GM18868 (cell line): ENCODE results near the gene KCNG2.

Experiments
- ATAC-seq: cut with Tn5 transposase; IDR thresholded peaks from one replicate; pipeline ENCODE4 v1.9.1; 2021; ENCODE audit warnings: mild to moderate bottlenecking, moderate library complexity; ENCODE audit not compliant: unreplicated experiment

KCNG2 gene

DNA sequence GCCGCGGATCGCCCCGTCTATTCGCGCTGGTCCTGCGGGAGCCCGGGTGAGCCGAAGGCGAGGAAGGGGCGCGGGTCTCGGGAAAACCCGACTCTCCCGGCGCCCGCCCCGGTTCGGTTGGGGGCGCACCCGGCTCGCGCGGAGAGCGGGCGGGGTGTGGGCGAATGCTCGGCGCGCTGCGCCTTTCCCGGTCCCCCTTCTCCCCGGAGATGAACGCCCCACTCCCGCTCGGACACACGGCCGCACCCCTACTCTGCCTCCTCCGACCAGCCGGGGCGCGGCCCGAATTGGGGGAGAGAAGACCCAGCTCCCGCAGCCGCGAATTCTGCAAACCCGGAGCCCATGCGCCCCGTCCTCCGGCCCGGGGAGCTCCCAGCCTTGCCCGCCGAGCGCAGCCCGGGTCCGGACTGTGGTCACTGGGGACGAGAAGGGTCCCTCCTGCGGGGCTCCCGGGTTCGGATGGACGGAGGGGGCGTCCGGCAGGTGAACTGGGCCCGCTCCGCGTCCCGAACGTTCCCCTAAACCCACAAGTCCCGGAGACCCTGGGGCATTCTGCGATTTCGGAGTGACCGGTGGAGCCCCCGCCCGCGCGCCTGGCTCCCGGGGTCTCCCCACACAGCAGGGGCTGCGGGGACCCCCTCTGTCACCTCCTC lies 734 bp downstream of the KCNG2 start:
- no peak for ATAC-seq

DNA sequence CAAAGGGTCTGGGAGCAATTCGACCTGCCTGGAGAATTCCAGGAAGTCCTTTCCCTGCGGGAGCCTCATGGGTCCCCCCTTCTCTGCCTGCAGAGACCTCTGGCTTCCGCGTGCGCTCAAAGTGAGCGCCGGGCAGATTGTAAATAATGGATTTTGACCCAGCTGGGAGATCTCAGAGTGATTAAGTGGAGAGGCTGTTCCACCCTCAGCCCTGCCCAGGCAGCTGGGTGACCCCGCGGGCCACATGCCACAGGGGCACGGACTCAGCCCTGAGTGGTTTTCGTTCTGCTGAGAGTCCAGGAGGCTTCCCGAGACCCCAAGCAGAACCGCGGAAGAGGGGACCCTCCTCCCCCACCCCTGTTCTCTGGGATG lies 1.2 kb downstream of the KCNG2 start:
- ATAC-seq, result no peak

- ATAC-seq, result peak; percentile 38
Observed at GRCh38 chr18:79799619-79800370, 2.1 kb downstream of the KCNG2 start.

DNA sequence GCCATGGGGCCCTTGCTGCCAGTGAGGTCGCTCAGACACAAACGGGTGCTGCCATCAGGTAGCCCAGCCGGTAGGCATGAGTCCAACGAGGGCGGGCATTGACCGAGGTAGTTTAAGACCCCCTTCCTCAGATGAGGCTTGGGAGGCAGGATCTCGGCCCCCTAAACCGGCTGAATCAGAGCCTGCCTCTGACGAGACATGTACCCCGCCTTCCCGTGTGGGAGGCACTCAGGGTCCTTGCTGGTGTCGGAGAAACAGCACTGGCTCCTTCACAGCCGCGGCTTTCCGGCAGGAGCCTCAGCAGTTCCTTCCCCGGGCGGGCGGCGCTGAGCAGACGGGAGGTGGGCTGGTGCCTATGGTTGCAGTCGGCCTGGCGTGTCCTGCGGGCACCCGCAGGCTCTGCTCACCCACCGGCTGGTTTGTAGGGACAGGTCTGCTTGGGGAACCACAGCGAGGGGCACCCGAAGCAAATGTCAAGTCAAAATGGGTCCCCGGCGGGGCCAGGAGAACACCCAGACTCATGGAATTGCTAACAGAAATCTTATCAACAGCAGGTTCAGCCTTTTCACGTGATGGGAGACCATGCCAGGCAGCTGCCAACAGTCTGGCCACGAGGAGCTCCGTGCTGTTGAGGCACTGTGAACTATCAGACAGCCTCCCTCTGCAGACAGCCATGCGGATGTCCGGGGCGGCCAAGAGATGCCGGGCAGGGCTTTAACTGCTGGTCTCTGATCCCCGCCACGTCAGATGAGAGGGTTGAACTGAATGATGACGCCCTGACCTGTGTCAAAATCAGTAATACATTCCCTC lies 2.8 kb downstream of the KCNG2 start:
- ATAC-seq, result no peak

- ATAC-seq, result no peak
Observed at GRCh38 chr18:79801217-79801616, 3.5 kb downstream of the KCNG2 start.

DNA sequence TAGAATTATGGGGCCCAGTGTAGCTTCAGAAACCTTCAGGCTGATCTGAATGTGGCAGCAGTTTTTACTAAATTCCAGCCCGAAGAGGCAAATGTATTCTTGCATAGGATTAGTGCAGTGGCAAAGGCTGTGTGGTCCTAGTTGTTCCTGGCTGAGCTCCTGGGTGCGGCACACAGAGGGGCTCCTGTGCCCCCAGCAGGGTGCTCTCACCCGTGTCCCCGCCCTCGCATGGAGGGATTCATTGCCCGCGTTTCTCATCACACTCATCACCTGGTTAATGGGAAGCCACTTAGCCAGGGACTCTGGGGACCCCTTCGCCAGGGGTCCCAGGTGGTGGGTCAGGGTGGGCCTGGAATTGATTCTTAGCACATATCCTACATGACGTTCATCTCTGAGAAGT lies 3.9 kb downstream of the KCNG2 start:
- no peak for ATAC-seq

GRCh38 chr18:79802298-79802697 lies 4.6 kb downstream of the KCNG2 start:
- ATAC-seq, result no peak

- no peak for ATAC-seq
Observed at GRCh38 chr18:79803611-79804051, 5.9 kb downstream of the KCNG2 start.

GRCh38 chr18:79804130-79804787 lies 6.5 kb downstream of the KCNG2 start:
- ATAC-seq, result no peak

GRCh38 chr18:79805211-79805887 lies 7.6 kb downstream of the KCNG2 start:
- ATAC-seq, result no peak

- no peak for ATAC-seq
Observed at GRCh38 chr18:79805926-79806487, 8.3 kb downstream of the KCNG2 start.

- ATAC-seq, result no peak
Observed at GRCh38 chr18:79806976-79807841, 9.5 kb downstream of the KCNG2 start.

- ATAC-seq, result no peak
Observed at GRCh38 chr18:79809482-79810192, 11.9 kb downstream of the KCNG2 start.

DNA sequence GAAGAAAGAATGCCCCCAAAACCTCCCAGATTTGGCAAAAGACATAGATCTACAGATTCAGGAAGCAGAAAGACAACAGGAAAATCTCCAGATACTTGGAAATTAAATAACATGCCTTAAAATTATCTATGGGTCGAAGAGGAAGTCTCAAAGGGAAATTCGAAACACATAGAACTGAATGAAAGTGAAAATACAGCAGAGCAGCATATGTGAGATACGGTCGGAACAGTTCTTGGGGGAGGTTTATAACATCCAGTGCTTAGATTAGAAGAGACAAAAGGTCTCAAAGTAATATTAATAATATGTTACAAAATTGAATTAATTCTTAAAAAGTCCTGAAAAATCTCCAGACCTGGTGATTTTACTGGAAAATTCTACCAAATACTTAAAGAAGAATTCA lies 14.3 kb downstream of the KCNG2 start:
- no peak for ATAC-seq

DNA sequence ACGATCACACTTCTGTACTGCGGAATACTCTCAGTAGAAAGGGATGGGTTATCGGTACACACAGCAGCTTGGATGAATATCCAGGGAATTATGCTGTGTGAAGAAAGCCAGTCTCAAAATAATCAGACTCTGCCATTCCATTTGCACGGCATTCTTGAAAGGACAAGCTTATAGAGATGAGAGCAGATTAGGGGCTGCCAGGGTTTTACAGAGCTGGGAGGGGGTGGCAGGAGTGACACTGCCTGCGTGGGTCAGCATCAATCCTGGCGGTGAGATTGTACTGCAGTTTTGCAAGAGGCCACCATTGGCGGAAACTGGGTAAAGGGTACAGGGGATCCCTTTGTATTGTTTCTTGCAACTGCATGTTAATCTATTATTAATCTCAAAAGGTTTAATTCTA lies 16.6 kb downstream of the KCNG2 start:
- ATAC-seq, result no peak

DNA sequence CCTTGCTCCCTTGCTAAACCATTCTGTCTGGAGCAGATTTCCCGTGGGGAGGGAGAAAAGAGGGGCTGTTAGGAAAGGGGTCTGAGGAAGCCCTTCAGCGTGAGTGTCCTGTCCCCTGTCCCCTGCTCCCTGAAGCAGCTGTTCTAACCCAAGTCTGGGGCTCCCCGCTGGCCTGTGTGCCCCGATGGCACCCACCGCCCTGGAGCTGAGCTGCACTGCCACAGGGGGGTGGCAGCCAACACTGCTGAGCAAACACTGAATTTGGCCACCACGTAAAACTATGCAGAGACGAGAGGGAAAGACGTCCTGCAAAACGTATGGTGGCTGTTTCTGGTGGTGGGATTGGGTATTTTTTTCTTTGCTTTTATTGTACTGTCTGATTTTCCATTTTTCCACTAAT lies 17.9 kb downstream of the KCNG2 start:
- no peak for ATAC-seq

- no peak for ATAC-seq
Observed at GRCh38 chr18:79816092-79816491, 18.4 kb downstream of the KCNG2 start.

DNA sequence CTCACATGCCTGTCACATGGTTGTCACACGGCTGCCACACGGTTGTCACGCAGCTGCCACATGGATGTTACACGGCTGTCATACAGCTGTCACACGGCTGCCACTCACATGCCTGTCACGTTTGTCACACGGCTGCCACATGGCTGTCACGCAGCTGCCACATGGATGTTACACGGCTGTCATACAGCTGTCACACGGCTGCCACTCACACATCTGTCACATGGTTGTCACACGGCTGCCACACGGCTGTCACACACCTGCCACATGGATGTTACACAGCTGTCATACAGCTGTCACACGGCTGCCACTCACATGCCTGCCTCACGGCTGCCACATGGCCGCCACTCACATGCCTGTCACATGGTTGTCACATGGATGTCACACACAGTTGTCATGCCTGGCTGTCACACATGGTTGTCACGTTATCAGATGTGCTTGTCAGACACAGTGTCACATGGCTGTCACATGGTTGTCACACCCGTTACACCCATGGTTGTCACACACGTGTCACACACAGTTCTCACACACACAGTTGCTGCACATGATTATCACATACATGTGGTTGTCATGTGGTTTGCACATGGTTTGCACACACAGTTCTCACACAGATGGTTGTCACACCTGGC lies 19.4 kb downstream of the KCNG2 start:
- no peak for ATAC-seq
